ENCODE measurements around the gene ARSA. TPM values are rescaled to one million over a fixed set of nuclear protein-coding genes. Genes with fewer than 3 reads are reported as not detected.

The ARSA gene
- polyA plus RNA-seq, 1 of the 3 experiments (the other 2 are of a cell fraction): 34.2 TPM

DNA sequence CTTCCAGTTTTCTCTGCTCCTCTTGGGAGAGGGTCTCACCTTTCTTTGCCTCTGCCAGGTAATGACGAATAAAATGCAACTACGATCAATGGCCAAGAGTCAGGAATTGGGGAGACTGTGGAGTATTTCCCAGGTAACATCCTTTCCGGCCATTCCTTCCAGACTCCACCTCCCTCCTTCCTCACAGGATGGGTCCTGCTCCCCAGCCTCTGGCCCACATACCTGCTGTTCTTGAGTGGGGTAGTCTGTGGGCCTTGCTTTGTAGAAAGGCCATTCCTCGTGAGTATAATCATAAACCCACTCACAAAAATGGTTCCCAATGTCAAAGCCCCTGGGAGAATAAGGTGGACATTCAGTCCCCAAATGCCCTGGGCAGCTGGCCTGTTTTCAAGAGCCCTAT is 48.2 kb downstream of the ARSA start:
- H4K20me1 ChIP-seq (ENCODE audit: insufficient read depth): no peaks in the 10 kb centered on the region
- no peaks in the 10 kb centered on the region for H3K27me3 ChIP-seq (ENCODE audit: insufficient read depth)
- H3K4me1 ChIP-seq (ENCODE audit: control insufficient read depth in 1 of 2, insufficient read depth in 2 of 2, low read depth in 1 of 2, low read length in 1 of 2): peaks cover 0 to 14% of the 10 kb centered on the region in 2 experiments; a peak in 1 of 4 replicates
- H3K9me3 ChIP-seq: no peaks in the 10 kb centered on the region
- H3F3A ChIP-seq (replicated peaks; ENCODE audit: insufficient read depth): no peaks in the 10 kb centered on the region
- CTCF ChIA-PET: interaction anchor here (9.0 kb wide), 1 partner anchor 15 kb away, joined by 73 read pairs; the partner anchor contains the start of gene SYCE3
- H3K79me2 ChIP-seq (ENCODE audit: insufficient read depth): peaks cover 24% of the 10 kb centered on the region; the same call in 1 of the 2 replicates
- 91% methylated on average over 4 of the region's 4 CpGs for WGBS (ENCODE audit: low lambda C conversion rate)
- DNase-seq: no peak
- no peaks in the 10 kb centered on the region for H3K9me2 ChIP-seq
- H3K4me3 ChIP-seq (ENCODE audit: low read depth in 2 of 2, low read length in 1 of 2): no peak overlapping the region
- H3K4me2 ChIP-seq: no peak overlapping the region
- POLR2A ChIA-PET: no interaction called here
- H3K27ac ChIP-seq (ENCODE audit: low read depth in 2 of 2, low read length in 1 of 2): no peak overlapping the region
- no peak for TF ChIP-seq FOXJ3 (CRISPR knock-in tag; IDR thresholded peaks at IDR 0.05)
- TF ChIP-seq TAF1 (IDR thresholded peaks at IDR 0.05; ENCODE audit: borderline replicate concordance, low read depth, low read length): no peak
- TF ChIP-seq SMC3 (IDR thresholded peaks at IDR 0.05; ENCODE audit: low read depth, low read length): no peak
- TF ChIP-seq, protein P1, sequence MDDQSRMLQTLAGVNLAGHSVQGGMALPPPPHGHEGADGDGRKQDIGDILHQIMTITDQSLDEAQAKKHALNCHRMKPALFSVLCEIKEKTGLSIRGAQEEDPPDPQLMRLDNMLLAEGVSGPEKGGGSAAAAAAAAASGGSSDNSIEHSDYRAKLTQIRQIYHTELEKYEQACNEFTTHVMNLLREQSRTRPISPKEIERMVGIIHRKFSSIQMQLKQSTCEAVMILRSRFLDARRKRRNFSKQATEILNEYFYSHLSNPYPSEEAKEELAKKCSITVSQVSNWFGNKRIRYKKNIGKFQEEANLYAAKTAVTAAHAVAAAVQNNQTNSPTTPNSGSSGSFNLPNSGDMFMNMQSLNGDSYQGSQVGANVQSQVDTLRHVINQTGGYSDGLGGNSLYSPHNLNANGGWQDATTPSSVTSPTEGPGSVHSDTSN (IDR thresholded peaks at IDR 0.05): no peak
- H3K9ac ChIP-seq: no peak overlapping the region
- no peak overlapping the region for H2AFZ ChIP-seq (ENCODE audit: low read depth)
- H3K36me3 ChIP-seq (replicated peaks in 1 of 2; ENCODE audit: control insufficient read depth in 1 of 2, insufficient read depth in 2 of 2, low read length in 1 of 2): peaks cover 0 to 35% of the 10 kb centered on the region in 2 experiments

DNA sequence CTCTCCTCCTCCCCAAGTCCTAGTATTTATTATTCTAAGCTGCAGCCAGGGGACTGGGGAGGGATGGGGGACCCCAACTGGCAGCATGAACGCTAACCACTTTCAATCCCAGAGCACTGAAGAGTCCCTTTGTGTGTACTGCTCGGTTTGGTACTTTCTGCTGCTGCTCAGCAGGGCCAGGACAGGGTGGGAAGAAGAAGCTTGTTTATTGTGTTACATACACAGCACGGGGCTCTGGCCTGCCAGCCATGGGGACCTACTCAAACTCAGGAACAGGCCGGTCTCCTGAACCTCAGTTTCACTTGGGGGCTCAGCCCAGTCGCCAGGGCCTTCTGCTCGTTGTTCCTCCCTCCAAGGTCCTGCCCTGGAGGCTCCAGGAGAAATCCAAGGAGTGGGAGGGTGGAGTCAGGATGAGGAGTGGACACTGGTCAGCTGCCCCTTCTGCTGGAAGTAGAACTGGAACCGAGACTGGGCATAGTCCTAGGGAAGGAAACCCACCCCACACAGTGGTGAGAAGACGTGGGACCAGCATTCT is 49.1 kb downstream of the ARSA start:
- Histone ChIP-seq H2AFZ (ENCODE audit: low read depth) (no peak overlapping the region), H4K20me1 (ENCODE audit: insufficient read depth) (no peaks in the 10 kb centered on the region), H3K9ac (no peak overlapping the region), H3F3A (replicated peaks; ENCODE audit: insufficient read depth) (no peaks in the 10 kb centered on the region), H3K27ac (ENCODE audit: low read depth in 2 of 2, low read length in 1 of 2) (no peak overlapping the region), H3K9me2 (no peaks in the 10 kb centered on the region), H3K9me3 (no peaks in the 10 kb centered on the region), H3K4me3 (ENCODE audit: low read depth in 2 of 2, low read length in 1 of 2) (no peak overlapping the region), H3K4me1 (ENCODE audit: control insufficient read depth in 1 of 2, insufficient read depth in 2 of 2, low read depth in 1 of 2, low read length in 1 of 2) (peaks cover 0 to 14% of the 10 kb centered on the region in 2 experiments; a peak in 1 of 4 replicates), H3K27me3 (ENCODE audit: insufficient read depth) (no peaks in the 10 kb centered on the region), H3K36me3 (replicated peaks in 1 of 2; ENCODE audit: control insufficient read depth in 1 of 2, insufficient read depth in 2 of 2, low read length in 1 of 2) (peaks cover 0 to 40% of the 10 kb centered on the region in 2 experiments), H3K79me2 (ENCODE audit: insufficient read depth) (peaks cover 23% of the 10 kb centered on the region; the same call in 1 of the 2 replicates), H3K4me2 (no peak overlapping the region)
- POLR2A ChIA-PET: interaction anchor here (0.7 to 1.2 kb wide), 2 partner anchors 13 to 28 kb away, joined by 3 to 4 read pairs; no protein-coding TSS in a partner anchor
- 98% methylated on average over 7 of the region's 8 CpGs for WGBS (ENCODE audit: low lambda C conversion rate)
- TF ChIP-seq TAF1 (IDR thresholded peaks at IDR 0.05; ENCODE audit: borderline replicate concordance, low read depth, low read length): no peak
- TF ChIP-seq TCF12 (IDR thresholded peaks at IDR 0.05): no peak
- no peak for TF ChIP-seq FOXJ3 (CRISPR knock-in tag; IDR thresholded peaks at IDR 0.05)
- no peak for TF ChIP-seq JUND (IDR thresholded peaks at IDR 0.05)
- TF ChIP-seq, protein P2, sequence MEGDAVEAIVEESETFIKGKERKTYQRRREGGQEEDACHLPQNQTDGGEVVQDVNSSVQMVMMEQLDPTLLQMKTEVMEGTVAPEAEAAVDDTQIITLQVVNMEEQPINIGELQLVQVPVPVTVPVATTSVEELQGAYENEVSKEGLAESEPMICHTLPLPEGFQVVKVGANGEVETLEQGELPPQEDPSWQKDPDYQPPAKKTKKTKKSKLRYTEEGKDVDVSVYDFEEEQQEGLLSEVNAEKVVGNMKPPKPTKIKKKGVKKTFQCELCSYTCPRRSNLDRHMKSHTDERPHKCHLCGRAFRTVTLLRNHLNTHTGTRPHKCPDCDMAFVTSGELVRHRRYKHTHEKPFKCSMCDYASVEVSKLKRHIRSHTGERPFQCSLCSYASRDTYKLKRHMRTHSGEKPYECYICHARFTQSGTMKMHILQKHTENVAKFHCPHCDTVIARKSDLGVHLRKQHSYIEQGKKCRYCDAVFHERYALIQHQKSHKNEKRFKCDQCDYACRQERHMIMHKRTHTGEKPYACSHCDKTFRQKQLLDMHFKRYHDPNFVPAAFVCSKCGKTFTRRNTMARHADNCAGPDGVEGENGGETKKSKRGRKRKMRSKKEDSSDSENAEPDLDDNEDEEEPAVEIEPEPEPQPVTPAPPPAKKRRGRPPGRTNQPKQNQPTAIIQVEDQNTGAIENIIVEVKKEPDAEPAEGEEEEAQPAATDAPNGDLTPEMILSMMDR (IDR thresholded peaks at IDR 0.05): no peak
- TF ChIP-seq FOSL2 (IDR thresholded peaks at IDR 0.05; ENCODE audit: borderline replicate concordance, low read depth): no peak
- TF ChIP-seq, protein P3, sequence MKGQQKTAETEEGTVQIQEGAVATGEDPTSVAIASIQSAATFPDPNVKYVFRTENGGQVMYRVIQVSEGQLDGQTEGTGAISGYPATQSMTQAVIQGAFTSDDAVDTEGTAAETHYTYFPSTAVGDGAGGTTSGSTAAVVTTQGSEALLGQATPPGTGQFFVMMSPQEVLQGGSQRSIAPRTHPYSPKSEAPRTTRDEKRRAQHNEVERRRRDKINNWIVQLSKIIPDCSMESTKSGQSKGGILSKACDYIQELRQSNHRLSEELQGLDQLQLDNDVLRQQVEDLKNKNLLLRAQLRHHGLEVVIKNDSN (IDR thresholded peaks at IDR 0.05; ENCODE audit: borderline replicate concordance, low read depth): no peak
- no peak for TF ChIP-seq RFX5 (IDR thresholded peaks at IDR 0.05; ENCODE audit: low read length)
- TF ChIP-seq, protein P4, sequence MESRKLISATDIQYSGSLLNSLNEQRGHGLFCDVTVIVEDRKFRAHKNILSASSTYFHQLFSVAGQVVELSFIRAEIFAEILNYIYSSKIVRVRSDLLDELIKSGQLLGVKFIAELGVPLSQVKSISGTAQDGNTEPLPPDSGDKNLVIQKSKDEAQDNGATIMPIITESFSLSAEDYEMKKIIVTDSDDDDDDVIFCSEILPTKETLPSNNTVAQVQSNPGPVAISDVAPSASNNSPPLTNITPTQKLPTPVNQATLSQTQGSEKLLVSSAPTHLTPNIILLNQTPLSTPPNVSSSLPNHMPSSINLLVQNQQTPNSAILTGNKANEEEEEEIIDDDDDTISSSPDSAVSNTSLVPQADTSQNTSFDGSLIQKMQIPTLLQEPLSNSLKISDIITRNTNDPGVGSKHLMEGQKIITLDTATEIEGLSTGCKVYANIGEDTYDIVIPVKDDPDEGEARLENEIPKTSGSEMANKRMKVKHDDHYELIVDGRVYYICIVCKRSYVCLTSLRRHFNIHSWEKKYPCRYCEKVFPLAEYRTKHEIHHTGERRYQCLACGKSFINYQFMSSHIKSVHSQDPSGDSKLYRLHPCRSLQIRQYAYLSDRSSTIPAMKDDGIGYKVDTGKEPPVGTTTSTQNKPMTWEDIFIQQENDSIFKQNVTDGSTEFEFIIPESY (IDR thresholded peaks at IDR 0.05; ENCODE audit: borderline replicate concordance, low read depth): no peak
- TF ChIP-seq MXI1 (IDR thresholded peaks at IDR 0.05; ENCODE audit: low read depth, low read length): no peak
- TF ChIP-seq ELF1 (IDR thresholded peaks at IDR 0.05): no peak
- no peak for TF ChIP-seq RAD21 (IDR thresholded peaks at IDR 0.05; ENCODE audit: low read length)
- no peak for TF ChIP-seq FOXM1 (IDR thresholded peaks at IDR 0.05; ENCODE audit: low read depth)
- TF ChIP-seq RXRA (IDR thresholded peaks at IDR 0.05; ENCODE audit: borderline replicate concordance, low read depth): no peak
- TF ChIP-seq CHD2 (IDR thresholded peaks at IDR 0.05; ENCODE audit: low read length, partially characterized antibody): no peak
- TF ChIP-seq, protein P5, sequence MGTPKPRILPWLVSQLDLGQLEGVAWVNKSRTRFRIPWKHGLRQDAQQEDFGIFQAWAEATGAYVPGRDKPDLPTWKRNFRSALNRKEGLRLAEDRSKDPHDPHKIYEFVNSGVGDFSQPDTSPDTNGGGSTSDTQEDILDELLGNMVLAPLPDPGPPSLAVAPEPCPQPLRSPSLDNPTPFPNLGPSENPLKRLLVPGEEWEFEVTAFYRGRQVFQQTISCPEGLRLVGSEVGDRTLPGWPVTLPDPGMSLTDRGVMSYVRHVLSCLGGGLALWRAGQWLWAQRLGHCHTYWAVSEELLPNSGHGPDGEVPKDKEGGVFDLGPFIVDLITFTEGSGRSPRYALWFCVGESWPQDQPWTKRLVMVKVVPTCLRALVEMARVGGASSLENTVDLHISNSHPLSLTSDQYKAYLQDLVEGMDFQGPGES (IDR thresholded peaks at IDR 0.05; ENCODE audit: low read depth, low read length): no peak
- TF ChIP-seq MEF2A (IDR thresholded peaks at IDR 0.05; ENCODE audit: borderline replicate concordance, low read depth): no peak
- TF ChIP-seq YY1 (IDR thresholded peaks at IDR 0.05; ENCODE audit: low read depth): no peak
- CTCF ChIA-PET: interaction anchor here (0.7 to 9.0 kb wide), 4 partner anchors 14 to 62 kb away, joined by 3 to 73 read pairs (median 4); partner anchors contain the start of gene SYCE3
- no peak for DNase-seq
